Nephron progenitor cell (in vitro differentiated cells): Measurements from ENCODE around the gene AGBL4.

Experiments
- DNase-seq: peaks from one replicate; pipeline ENCODE4 v3.0.0; 2021
- H3K27ac Mint-ChIP-seq: 2 replicates; pipeline ENCODE4 v1.8.0; 2021; ENCODE audit warnings: mild to moderate bottlenecking, moderate library complexity, mixed read lengths
- H3K27me3 Mint-ChIP-seq: 2 replicates; pipeline ENCODE4 v1.8.0; 2021; ENCODE audit warnings: mild to moderate bottlenecking, low read depth, mixed read lengths; ENCODE audit not compliant: poor library complexity
- H3K36me3 Mint-ChIP-seq: 2 replicates; pipeline ENCODE4 v1.8.0; 2021; ENCODE audit warnings: low read depth, mixed read lengths
- H3K4me1 Mint-ChIP-seq: 2 replicates; pipeline ENCODE4 v1.8.0; 2021; ENCODE audit warnings: mixed read lengths
- H3K4me3 Mint-ChIP-seq: 2 replicates; pipeline ENCODE4 v1.8.0; 2021; ENCODE audit warnings: mild to moderate bottlenecking, moderate library complexity, mixed read lengths
- H3K9me3 Mint-ChIP-seq: 2 replicates; pipeline ENCODE4 v1.8.0; 2021; ENCODE audit warnings: mild to moderate bottlenecking, moderate library complexity, mixed read lengths
- TF ChIP-seq, protein P1 (sequence below): fragments of 200-600 bp; sonication (generic); IDR thresholded peaks from 2 replicates; pipeline ENCODE4 v1.5.0; 2021; ENCODE audit warnings: antibody characterized with exemption

Gene AGBL4

DNA sequence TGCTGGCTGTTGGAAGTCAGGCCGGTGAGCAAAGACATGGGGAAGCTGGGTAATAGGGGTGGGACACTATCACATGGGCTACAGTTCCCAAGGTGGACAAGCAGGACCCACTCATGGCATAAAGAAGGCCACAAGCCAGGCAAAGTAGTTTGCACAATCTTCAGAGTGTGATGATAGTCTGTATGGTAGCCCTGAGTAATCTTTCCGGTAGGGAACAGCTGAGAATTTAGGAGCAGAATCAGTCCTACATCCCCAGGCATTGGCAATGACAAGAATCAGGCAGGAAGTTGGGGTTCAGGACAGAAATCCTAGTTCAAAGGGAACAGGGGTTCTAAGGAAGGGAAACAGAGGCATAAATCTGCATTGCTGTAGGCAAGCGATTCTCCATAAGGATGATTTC is 1527.8 kb downstream of the AGBL4 start:
- peaks cover 6% of the 10 kb centered on the region for H3K27me3 Mint-ChIP-seq
- H3K4me3 Mint-ChIP-seq, result no peak overlapping the region
- no peaks in the 10 kb centered on the region for H3K9me3 Mint-ChIP-seq
- TF ChIP-seq, protein P1, sequence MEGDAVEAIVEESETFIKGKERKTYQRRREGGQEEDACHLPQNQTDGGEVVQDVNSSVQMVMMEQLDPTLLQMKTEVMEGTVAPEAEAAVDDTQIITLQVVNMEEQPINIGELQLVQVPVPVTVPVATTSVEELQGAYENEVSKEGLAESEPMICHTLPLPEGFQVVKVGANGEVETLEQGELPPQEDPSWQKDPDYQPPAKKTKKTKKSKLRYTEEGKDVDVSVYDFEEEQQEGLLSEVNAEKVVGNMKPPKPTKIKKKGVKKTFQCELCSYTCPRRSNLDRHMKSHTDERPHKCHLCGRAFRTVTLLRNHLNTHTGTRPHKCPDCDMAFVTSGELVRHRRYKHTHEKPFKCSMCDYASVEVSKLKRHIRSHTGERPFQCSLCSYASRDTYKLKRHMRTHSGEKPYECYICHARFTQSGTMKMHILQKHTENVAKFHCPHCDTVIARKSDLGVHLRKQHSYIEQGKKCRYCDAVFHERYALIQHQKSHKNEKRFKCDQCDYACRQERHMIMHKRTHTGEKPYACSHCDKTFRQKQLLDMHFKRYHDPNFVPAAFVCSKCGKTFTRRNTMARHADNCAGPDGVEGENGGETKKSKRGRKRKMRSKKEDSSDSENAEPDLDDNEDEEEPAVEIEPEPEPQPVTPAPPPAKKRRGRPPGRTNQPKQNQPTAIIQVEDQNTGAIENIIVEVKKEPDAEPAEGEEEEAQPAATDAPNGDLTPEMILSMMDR, result no peak
- no peak for DNase-seq
- H3K4me1 Mint-ChIP-seq, result peaks cover 8% of the 10 kb centered on the region
- H3K27ac Mint-ChIP-seq, result no peak overlapping the region
- no peaks in the 10 kb centered on the region for H3K36me3 Mint-ChIP-seq

DNA sequence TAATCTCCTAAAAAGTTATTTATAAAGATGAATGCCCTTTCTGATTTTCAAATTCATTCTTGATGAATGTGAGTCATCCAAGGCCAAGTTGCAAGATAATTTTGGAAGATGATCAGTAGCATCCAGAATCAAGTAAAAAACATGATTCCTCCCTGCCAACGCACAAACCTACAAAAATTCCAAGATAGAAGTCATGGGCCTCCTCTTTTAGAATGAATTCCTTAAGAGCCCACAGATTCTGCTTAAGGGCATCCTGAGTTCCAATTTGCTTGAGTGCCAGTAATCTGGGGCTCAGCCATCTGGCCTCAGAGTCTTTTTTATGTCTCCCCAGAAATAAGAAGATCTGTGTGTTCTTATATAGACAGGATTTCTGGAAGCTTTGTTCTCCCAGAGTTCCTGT is 1528.6 kb downstream of the AGBL4 start:
- DNase-seq, result no peak
- Mint-ChIP-seq H3K4me1 (peaks cover 8% of the 10 kb centered on the region), H3K27me3 (peaks cover 6% of the 10 kb centered on the region), H3K4me3 (no peak overlapping the region), H3K36me3 (no peaks in the 10 kb centered on the region), H3K27ac (no peak overlapping the region), H3K9me3 (no peaks in the 10 kb centered on the region)
- TF ChIP-seq, protein P1, result no peak

DNA sequence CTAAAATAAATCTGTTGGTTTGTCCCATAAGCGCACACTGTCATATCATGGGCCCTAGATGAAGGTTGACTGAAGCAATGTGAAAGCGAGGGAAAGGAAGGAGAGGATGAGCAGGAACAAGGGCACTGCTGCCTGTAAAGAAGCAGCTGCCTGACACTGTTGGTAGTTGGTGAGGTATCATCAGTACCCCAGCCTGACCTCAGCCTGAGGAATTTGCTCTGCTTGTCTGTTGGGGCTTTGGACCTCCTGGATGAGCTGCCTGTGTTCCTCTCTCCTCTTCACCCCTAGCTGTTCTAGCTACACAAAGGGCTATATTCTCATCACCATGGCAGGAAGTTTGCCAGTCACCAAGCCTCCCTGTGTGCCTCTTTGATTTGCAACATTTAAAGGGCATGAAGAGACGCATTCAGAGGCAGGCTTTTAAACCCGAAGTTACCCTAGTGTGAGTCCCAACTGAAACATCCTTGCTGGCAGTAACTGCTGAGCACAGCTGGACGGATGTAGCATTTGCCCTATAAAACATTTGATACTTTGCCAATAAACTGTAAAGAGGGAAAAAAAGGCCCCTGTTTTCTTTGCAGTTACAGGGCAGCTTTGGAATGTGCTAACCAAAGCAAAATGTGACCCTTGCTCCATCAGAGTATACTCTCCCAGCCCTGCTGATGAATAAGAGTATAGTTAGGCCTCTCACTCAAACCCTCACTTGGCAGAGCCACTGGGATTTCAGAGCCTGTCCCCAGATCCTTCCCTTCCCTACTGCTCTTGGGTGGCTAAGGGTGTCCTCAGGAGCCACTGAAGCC is 1529.6 kb downstream of the AGBL4 start:
- TF ChIP-seq, protein P1, result no peak
- H3K4me3 Mint-ChIP-seq, result no peak overlapping the region
- H3K27me3 Mint-ChIP-seq, result peaks cover 6% of the 10 kb centered on the region
- H3K4me1 Mint-ChIP-seq, result peaks cover 8% of the 10 kb centered on the region
- DNase-seq, result no peak
- H3K36me3 Mint-ChIP-seq, result no peaks in the 10 kb centered on the region
- no peaks in the 10 kb centered on the region for H3K9me3 Mint-ChIP-seq
- H3K27ac Mint-ChIP-seq, result peak overlapping the region; percentile 52

DNA sequence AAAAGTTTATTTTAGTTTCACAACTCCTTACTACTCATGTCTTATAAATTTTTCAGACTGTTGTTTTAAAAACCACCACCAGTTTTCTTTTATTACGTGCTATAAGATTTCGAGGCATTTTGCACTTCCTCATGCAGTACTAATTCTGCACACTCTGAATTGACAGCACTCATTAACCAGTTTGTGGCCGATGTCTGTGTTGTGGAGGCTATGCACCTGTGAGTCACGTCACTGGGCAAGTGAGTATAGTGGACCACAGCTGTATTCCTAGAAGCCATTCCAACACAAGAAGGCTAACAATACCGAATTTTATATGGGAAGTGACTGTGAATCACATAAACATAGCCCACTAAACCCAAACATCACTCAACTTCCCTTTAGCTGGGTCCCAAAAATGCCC is 1530.7 kb downstream of the AGBL4 start:
- Mint-ChIP-seq H3K36me3 (no peaks in the 10 kb centered on the region), H3K4me3 (no peak overlapping the region), H3K27me3 (peaks cover 6% of the 10 kb centered on the region), H3K9me3 (no peaks in the 10 kb centered on the region), H3K27ac (no peak overlapping the region), H3K4me1 (peaks cover 8% of the 10 kb centered on the region)
- no peak for DNase-seq
- TF ChIP-seq, protein P1, result no peak

DNA sequence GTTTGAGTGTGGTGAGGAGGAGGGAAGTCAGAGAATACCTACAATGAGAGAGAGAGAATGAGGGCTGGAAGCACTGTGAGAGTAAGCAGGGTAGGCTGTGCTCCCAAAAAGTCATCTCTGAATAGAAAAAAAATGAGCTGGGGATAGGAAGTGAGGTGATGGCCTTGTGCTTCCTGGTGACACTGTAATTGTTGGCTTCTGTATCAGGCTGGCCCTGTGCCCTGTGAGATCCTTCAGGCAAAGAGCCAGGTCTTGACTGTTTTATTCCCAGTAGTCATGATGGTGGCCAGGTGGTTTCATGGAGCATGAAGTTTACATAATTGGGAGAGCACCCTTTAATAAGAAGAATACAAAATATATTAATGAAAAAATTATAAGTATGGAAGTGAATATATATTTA is 1531.4 kb downstream of the AGBL4 start:
- TF ChIP-seq, protein P1, result no peak
- no peak for DNase-seq
- no peaks in the 10 kb centered on the region for H3K36me3 Mint-ChIP-seq
- H3K9me3 Mint-ChIP-seq, result no peaks in the 10 kb centered on the region
- H3K27me3 Mint-ChIP-seq, result peaks cover 6% of the 10 kb centered on the region
- no peak overlapping the region for H3K27ac Mint-ChIP-seq
- H3K4me3 Mint-ChIP-seq, result no peak overlapping the region
- peaks cover 8% of the 10 kb centered on the region for H3K4me1 Mint-ChIP-seq

DNA sequence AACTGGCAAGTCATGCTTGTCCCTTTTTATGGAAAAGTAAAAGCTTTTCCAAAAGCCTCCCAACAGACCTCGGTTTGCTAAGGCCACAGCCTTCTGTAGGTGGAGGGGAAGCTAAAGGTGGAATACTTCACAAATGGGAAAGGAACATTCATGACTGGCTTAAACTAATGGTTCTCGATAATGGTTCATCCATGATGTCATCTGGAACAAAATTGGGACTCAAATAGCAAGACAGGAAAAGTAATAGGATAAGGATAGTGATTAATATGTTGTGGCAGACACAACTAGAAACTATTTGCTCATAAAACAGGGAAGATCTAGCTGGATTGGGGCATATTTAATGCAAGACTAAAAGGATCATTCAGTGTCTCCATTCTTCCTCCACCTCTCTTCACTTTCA is 1535.0 kb downstream of the AGBL4 start:
- TF ChIP-seq, protein P1, result no peak
- no peaks in the 10 kb centered on the region for H3K9me3 Mint-ChIP-seq
- H3K27me3 Mint-ChIP-seq, result peaks cover 12% of the 10 kb centered on the region

More for the DNA sequence above, 1535.0 kb downstream of the AGBL4 start:
- DNase-seq, result no peak
- no peak overlapping the region for H3K27ac Mint-ChIP-seq
- H3K36me3 Mint-ChIP-seq, result no peaks in the 10 kb centered on the region
- H3K4me1 Mint-ChIP-seq, result peaks cover 2% of the 10 kb centered on the region
- H3K4me3 Mint-ChIP-seq, result no peak overlapping the region
